ENCODE measurements around the gene ATP6V1A.

The ATP6V1A gene

GRCh38 chr3:113743006-113743630 lies 3.7 kb upstream of the ATP6V1A start:
- Histone ChIP-seq H3K4me3 (ENCODE audit: insufficient read depth, low read length, poor library complexity, severe bottlenecking) (peak overlapping the region; percentile 97), H3K4me2 (ENCODE audit: low read depth, low read length, poor library complexity, severe bottlenecking) (peak overlapping the region; percentile 92), H3K27ac (ENCODE audit: low read depth, low read length) (peak overlapping the region; percentile 24; the same call in 1 of the 2 replicates)

DNA sequence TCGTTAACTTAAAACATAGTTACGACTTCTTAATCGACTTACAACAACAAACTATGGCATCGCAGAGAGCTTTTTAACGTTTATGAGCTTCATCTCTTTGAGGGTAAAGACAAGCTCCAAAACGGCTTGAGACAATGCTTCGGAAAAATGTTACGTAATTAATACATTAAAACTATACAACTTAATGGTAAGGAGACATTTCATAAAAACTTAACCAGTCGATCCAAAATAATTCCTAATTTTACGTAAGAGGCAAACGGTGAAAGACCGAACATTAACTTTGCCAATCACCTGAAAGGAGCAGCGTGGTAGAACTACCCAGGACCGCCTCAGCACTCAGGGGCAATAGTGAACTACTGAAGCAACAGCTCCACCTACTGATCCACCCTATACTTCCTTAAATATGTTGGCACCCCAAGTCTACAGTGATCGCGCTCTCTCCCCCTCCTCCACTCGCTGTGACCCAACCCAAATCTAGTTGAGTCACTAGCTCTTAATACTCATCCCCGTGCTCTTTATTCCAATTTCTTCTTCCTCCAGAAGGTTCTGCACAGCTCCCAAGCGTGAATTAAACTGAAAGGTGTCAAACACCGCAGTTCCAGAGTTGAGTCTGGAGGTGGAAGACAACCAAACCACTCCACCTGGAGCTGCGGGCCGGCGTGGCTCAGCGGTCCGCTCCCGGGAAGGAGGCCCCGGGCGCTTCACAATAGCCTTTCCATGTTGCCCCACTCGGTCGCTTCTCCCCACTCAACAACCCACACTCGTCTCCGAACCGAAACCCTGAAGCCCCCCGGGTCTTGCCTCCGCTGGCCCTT lies 1.7 kb upstream of the ATP6V1A start:
- Histone ChIP-seq H3K36me3 (ENCODE audit: low read length) (peaks cover 10% of the 10 kb centered on the region), H3K9me3 (ENCODE audit: insufficient read depth, low read length) (no peaks in the 10 kb centered on the region), H3K9ac (ENCODE audit: low read length) (peak overlapping the region; percentile 99), H3F3A (ENCODE audit: insufficient read depth) (peaks cover 36% of the 10 kb centered on the region), H3K4me3 (ENCODE audit: insufficient read depth, low read length, poor library complexity, severe bottlenecking) (peak overlapping the region; percentile 97), H3K79me2 (ENCODE audit: insufficient read depth, low read length) (peaks cover 89% of the 10 kb centered on the region), H2AFZ (ENCODE audit: low read depth, low read length, severe bottlenecking) (peak overlapping the region; percentile 74), H3K27ac (ENCODE audit: low read depth, low read length) (peak overlapping the region; percentile 93), H3K9me2 (replicated peaks; ENCODE audit: insufficient read depth, low read length) (no peaks in the 10 kb centered on the region), H3K27me3 (ENCODE audit: low read length) (no peaks in the 10 kb centered on the region), H3K4me2 (ENCODE audit: low read depth, low read length, poor library complexity, severe bottlenecking) (peak overlapping the region; percentile 92), H4K20me1 (ENCODE audit: low read depth, low read length) (peaks cover 39% of the 10 kb centered on the region)
- TF ChIP-seq EZH2phosphoT487 (conservative IDR thresholded peaks at IDR 0.05; ENCODE audit: low read length) (no peak), CTCF (IDR thresholded peaks at IDR 0.05; ENCODE audit: insufficient read depth, low read length, poor library complexity, severe bottlenecking) (peak; percentile 32)

More at GRCh38 chr3:113743006-113743630, 3.7 kb upstream of the ATP6V1A start:
- no peak for TF ChIP-seq EZH2phosphoT487 (conservative IDR thresholded peaks at IDR 0.05; ENCODE audit: low read length)
- no peak for TF ChIP-seq CTCF (IDR thresholded peaks at IDR 0.05; ENCODE audit: insufficient read depth, low read length, poor library complexity, severe bottlenecking)
- H2AFZ ChIP-seq (ENCODE audit: low read depth, low read length, severe bottlenecking) = no peak overlapping the region
- H3K9me2 ChIP-seq (replicated peaks; ENCODE audit: insufficient read depth, low read length) = no peaks in the 10 kb centered on the region
- peaks cover 10% of the 10 kb centered on the region for H3K36me3 ChIP-seq (ENCODE audit: low read length)
- peaks cover 53% of the 10 kb centered on the region for H4K20me1 ChIP-seq (ENCODE audit: low read depth, low read length)
- H3K79me2 ChIP-seq (ENCODE audit: insufficient read depth, low read length) = peaks cover 89% of the 10 kb centered on the region
- H3F3A ChIP-seq (ENCODE audit: insufficient read depth) = peaks cover 43% of the 10 kb centered on the region
- no peaks in the 10 kb centered on the region for H3K9me3 ChIP-seq (ENCODE audit: insufficient read depth, low read length)
- peak overlapping the region; percentile 99 for H3K9ac ChIP-seq (ENCODE audit: low read length)
- no peaks in the 10 kb centered on the region for H3K27me3 ChIP-seq (ENCODE audit: low read length)

GRCh38 chr3:113745756-113746547 lies 883 bp upstream of the ATP6V1A start, which contains the start of gene NAA50:
Gene NAA50 (minus strand): TSS chr3:113746249. CDS start chr3:113745949, 300 bp downstream.
- H4K20me1 ChIP-seq (ENCODE audit: low read depth, low read length) = peaks cover 33% of the 10 kb centered on the region
- H2AFZ ChIP-seq (ENCODE audit: low read depth, low read length, severe bottlenecking) = peak within 1 kb of the TSS; percentile 74
- peak within 1 kb of the TSS; percentile 99 for H3K9ac ChIP-seq (ENCODE audit: low read length)
- no peaks in the 10 kb centered on the region for H3K9me3 ChIP-seq (ENCODE audit: insufficient read depth, low read length)
- H3F3A ChIP-seq (ENCODE audit: insufficient read depth) = peaks cover 39% of the 10 kb centered on the region
- H3K27me3 ChIP-seq (ENCODE audit: low read length) = no peaks in the 10 kb centered on the region
- H3K4me2 ChIP-seq (ENCODE audit: low read depth, low read length, poor library complexity, severe bottlenecking) = peak within 1 kb of the TSS; percentile 92
- peaks cover 87% of the 10 kb centered on the region for H3K79me2 ChIP-seq (ENCODE audit: insufficient read depth, low read length)
- H3K36me3 ChIP-seq (ENCODE audit: low read length) = peaks cover 10% of the 10 kb centered on the region
- TF ChIP-seq CTCF (IDR thresholded peaks at IDR 0.05; ENCODE audit: insufficient read depth, low read length, poor library complexity, severe bottlenecking) (no peak), EZH2phosphoT487 (conservative IDR thresholded peaks at IDR 0.05; ENCODE audit: low read length) (no peak)
- H3K9me2 ChIP-seq (replicated peaks; ENCODE audit: insufficient read depth, low read length) = no peaks in the 10 kb centered on the region
- peak within 1 kb of the TSS; percentile 93 for H3K27ac ChIP-seq (ENCODE audit: low read depth, low read length)
- H3K4me3 ChIP-seq (ENCODE audit: insufficient read depth, low read length, poor library complexity, severe bottlenecking) = peak within 1 kb of the TSS; percentile 97
